ENCODE results near the gene CSRP2. TPM values are rescaled to one million over a fixed set of nuclear protein-coding genes. Genes with fewer than 3 reads are reported as not detected.

The CSRP2 gene
- total RNA-seq, 1 experiment from 2014 or later = 157 TPM

- ChIA-PET POLR2A (no interaction called here), CTCF (interaction anchor here (5.0 kb wide), 1 partner anchor 136 kb away, joined by 35 read pairs; no protein-coding TSS in a partner anchor)
- no peaks in the 10 kb centered on the region for H3K36me3 Mint-ChIP-seq
- H3K27me3 Mint-ChIP-seq (ENCODE audit: low read depth) = no peaks in the 10 kb centered on the region
- no peaks in the 10 kb centered on the region for H3K9me3 Mint-ChIP-seq
- DNase-seq (ENCODE audit: low spot score) = peak; percentile 66
- ATAC-seq = no peak
- TF ChIP-seq TEAD4 (CRISPR knock-in tag; IDR thresholded peaks at IDR 0.05) (no peak), KAT7 (CRISPR knock-in tag; IDR thresholded peaks at IDR 0.05; ENCODE audit: borderline replicate concordance) (no peak), ETV6 (CRISPR knock-in tag; IDR thresholded peaks at IDR 0.05) (no peak), OVOL2 (CRISPR knock-in tag; IDR thresholded peaks at IDR 0.05; ENCODE audit: borderline replicate concordance) (no peak), ZNF423 (CRISPR knock-in tag; IDR thresholded peaks at IDR 0.05) (no peak), NR3C1 (CRISPR knock-in tag; conservative IDR thresholded peaks at IDR 0.05; ENCODE audit: low read depth) (no peak), SMAD4 (CRISPR knock-in tag; IDR thresholded peaks at IDR 0.05) (no peak), E2F1 (CRISPR knock-in tag; IDR thresholded peaks at IDR 0.05) (no peak), ATF1 (CRISPR knock-in tag; IDR thresholded peaks at IDR 0.05) (no peak), ZNF396 (CRISPR knock-in tag; IDR thresholded peaks at IDR 0.05; ENCODE audit: borderline replicate concordance) (no peak), ESRRA (CRISPR knock-in tag; IDR thresholded peaks at IDR 0.05; ENCODE audit: borderline replicate concordance) (no peak), PRRX2 (CRISPR knock-in tag; IDR thresholded peaks at IDR 0.05) (no peak), ZNF121 (CRISPR knock-in tag; IDR thresholded peaks at IDR 0.05) (no peak), NR2C2 (CRISPR knock-in tag; IDR thresholded peaks at IDR 0.05) (no peak), ZNF416 (CRISPR knock-in tag; IDR thresholded peaks at IDR 0.05) (no peak), ZNF219 (CRISPR knock-in tag; IDR thresholded peaks at IDR 0.05; ENCODE audit: borderline replicate concordance) (no peak), ZSCAN18 (CRISPR knock-in tag; IDR thresholded peaks at IDR 0.05) (no peak), ZNF512 (CRISPR knock-in tag; IDR thresholded peaks at IDR 0.05; ENCODE audit: borderline replicate concordance) (no peak)
- TF ChIP-seq, protein P1, sequence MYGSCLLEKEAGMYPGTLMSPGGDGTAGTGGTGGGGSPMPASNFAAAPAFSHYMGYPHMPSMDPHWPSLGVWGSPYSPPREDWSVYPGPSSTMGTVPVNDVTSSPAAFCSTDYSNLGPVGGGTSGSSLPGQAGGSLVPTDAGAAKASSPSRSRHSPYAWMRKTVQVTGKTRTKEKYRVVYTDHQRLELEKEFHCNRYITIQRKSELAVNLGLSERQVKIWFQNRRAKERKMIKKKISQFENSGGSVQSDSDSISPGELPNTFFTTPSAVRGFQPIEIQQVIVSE (CRISPR knock-in tag; IDR thresholded peaks at IDR 0.05; ENCODE audit: borderline replicate concordance) = no peak
- TF ChIP-seq, protein P2, sequence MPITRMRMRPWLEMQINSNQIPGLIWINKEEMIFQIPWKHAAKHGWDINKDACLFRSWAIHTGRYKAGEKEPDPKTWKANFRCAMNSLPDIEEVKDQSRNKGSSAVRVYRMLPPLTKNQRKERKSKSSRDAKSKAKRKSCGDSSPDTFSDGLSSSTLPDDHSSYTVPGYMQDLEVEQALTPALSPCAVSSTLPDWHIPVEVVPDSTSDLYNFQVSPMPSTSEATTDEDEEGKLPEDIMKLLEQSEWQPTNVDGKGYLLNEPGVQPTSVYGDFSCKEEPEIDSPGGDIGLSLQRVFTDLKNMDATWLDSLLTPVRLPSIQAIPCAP (CRISPR knock-in tag; IDR thresholded peaks at IDR 0.05) = no peak
- H3K4me1 Mint-ChIP-seq = peaks cover 75% of the 10 kb centered on the region
- H3K4me3 Mint-ChIP-seq = no peak overlapping the region; the same call in 1 of the 2 replicates
- H3K27ac Mint-ChIP-seq = peak overlapping the region; percentile 44
These were observed 4.2 kb downstream of the CSRP2 start for GRCh38 chr12:76874491-76875190.

DNA sequence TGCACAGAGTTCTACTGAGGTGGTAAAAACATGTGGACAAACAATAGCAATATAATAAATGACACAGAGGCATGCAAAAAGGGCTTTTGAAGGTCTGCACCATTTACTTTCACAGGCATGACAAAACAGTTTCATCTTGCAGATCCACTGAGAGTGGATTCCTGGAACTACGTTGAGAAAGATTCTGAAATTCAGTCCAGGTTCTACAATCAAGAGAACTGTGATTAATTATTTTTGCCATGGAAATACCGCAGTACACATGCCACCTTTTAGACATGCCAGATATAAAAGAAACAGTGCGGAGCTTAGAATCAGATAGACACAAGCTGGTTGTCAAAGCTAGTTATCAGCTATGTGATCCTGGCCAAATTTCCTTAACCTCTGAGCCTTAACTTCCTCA lies 4.8 kb downstream of the CSRP2 start:
- TF ChIP-seq, protein P1 (CRISPR knock-in tag; IDR thresholded peaks at IDR 0.05; ENCODE audit: borderline replicate concordance) = no peak
- POLR2A ChIA-PET = no interaction called here
- H3K36me3 Mint-ChIP-seq = no peaks in the 10 kb centered on the region
- no peaks in the 10 kb centered on the region for H3K27me3 Mint-ChIP-seq (ENCODE audit: low read depth)
- ATAC-seq (no peak), DNase-seq (ENCODE audit: low spot score) (no peak)
- H3K27ac Mint-ChIP-seq = no peak overlapping the region; the same call in 1 of the 2 replicates
- CTCF ChIA-PET = interaction anchor here (5.0 kb wide), 1 partner anchor 137 kb away, joined by 35 read pairs; no protein-coding TSS in a partner anchor
- no peak overlapping the region for H3K4me3 Mint-ChIP-seq
- no peaks in the 10 kb centered on the region for H3K9me3 Mint-ChIP-seq
- H3K4me1 Mint-ChIP-seq = peaks cover 72% of the 10 kb centered on the region

Measured in WTC11 (cell line).